WTC11 (cell line): ENCODE measurements around the gene LTF. TPM values are rescaled to one million over a fixed set of nuclear protein-coding genes. Genes with fewer than 3 reads are reported as not detected.
"Not testable (repeated sequence)": the region's sequence is repeated elsewhere in the genome, so short reads cannot be mapped to it uniquely, and the experiment has no call there.

ENCODE experiments used
- ATAC-seq: fragments of 200-7000 bp; cut with Tn5 transposase; 2 replicates; pipeline ENCODE4 v1.10.0; 2021; ENCODE audit warnings: mild to moderate bottlenecking, moderate library complexity
- CTCF ChIA-PET: fragments of 300-600 bp; sonication (Branson Sonifier 250); formaldehyde crosslinking; loops from one replicate; lab custom pipeline; 2021; ENCODE audit warnings: antibody characterized with exemption; lab: Charles Lee
- POLR2A ChIA-PET: fragments of 350-600 bp; sonication (Branson Sonifier 250); formaldehyde crosslinking; loops from one replicate; lab custom pipeline; 2021; ENCODE audit warnings: antibody characterized with exemption; lab: Charles Lee
- DNase-seq: peaks from one replicate; pipeline ENCODE4 v3.0.0; 2021; ENCODE audit warnings: low spot score
- H3K27ac Mint-ChIP-seq: 2 replicates; pipeline ENCODE4 v1.8.0; 2021; ENCODE audit warnings: mixed read lengths
- H3K27me3 Mint-ChIP-seq: 2 replicates; pipeline ENCODE4 v1.8.0; 2021; ENCODE audit warnings: low read depth, mild to moderate bottlenecking, moderate library complexity, mixed read lengths
- H3K36me3 Mint-ChIP-seq: 2 replicates; pipeline ENCODE4 v1.8.0; 2021; ENCODE audit warnings: mixed read lengths
- H3K4me1 Mint-ChIP-seq: 2 replicates; pipeline ENCODE4 v1.8.0; 2022; ENCODE audit warnings: mixed read lengths
- H3K4me3 Mint-ChIP-seq: 2 replicates; pipeline ENCODE4 v1.8.0; 2021; ENCODE audit warnings: mild to moderate bottlenecking, moderate library complexity, mixed read lengths
- H3K9me3 Mint-ChIP-seq: 2 replicates; pipeline ENCODE4 v1.8.0; 2021; ENCODE audit warnings: mixed read lengths
- ESRRA ChIP-seq: sonication (generic); formaldehyde crosslinking; IDR thresholded peaks from 2 replicates; pipeline ENCODE4 v1.8.1; 2022; ENCODE audit warnings: mild to moderate bottlenecking, missing genetic modification reagents, borderline replicate concordance
- FOXP1 ChIP-seq: sonication (generic); formaldehyde crosslinking; IDR thresholded peaks from 2 replicates; pipeline ENCODE4 v1.8.0; 2022; ENCODE audit warnings: missing genetic modification reagents, mild to moderate bottlenecking, moderate library complexity, borderline replicate concordance
- IRF2 ChIP-seq: sonication (generic); formaldehyde crosslinking; IDR thresholded peaks from 2 replicates; pipeline ENCODE4 v1.8.0; 2022; ENCODE audit warnings: low read depth, missing genetic modification reagents, borderline replicate concordance
- NFE2L1 ChIP-seq: sonication (generic); formaldehyde crosslinking; IDR thresholded peaks from 2 replicates; pipeline ENCODE4 v1.8.1; 2023; ENCODE audit warnings: missing genetic modification reagents
- PREB ChIP-seq: sonication (generic); formaldehyde crosslinking; IDR thresholded peaks from 2 replicates; pipeline ENCODE4 v1.8.1; 2022; ENCODE audit warnings: mild to moderate bottlenecking, missing genetic modification reagents, moderate library complexity, borderline replicate concordance
- RELA ChIP-seq: sonication (generic); formaldehyde crosslinking; IDR thresholded peaks from 2 replicates; pipeline ENCODE4 v1.8.1; 2022; ENCODE audit warnings: missing genetic modification reagents, mild to moderate bottlenecking, borderline replicate concordance
- RORB ChIP-seq: fragments of 250-450 bp; sonication (Bioruptor Pico); IDR thresholded peaks from 2 replicates; pipeline ENCODE4 v1.9.0; 2021; ENCODE audit warnings: mild to moderate bottlenecking
- SOX15 ChIP-seq: fragments of 250-450 bp; sonication (Bioruptor Pico); IDR thresholded peaks from 2 replicates; pipeline ENCODE4 v1.9.0; 2021; ENCODE audit warnings: mild to moderate bottlenecking
- TEAD4 ChIP-seq: sonication (generic); formaldehyde crosslinking; IDR thresholded peaks from 2 replicates; pipeline ENCODE4 v1.8.0; 2022; ENCODE audit warnings: mild to moderate bottlenecking, missing genetic modification reagents
- ZBTB43 ChIP-seq: sonication (generic); formaldehyde crosslinking; IDR thresholded peaks from 2 replicates; pipeline ENCODE4 v1.8.1; 2023; ENCODE audit warnings: mild to moderate bottlenecking, missing genetic modification reagents
- ZNF138 ChIP-seq: sonication (generic); formaldehyde crosslinking; conservative IDR thresholded peaks from 2 replicates; pipeline ENCODE4 v1.8.1; 2022; ENCODE audit warnings: mild to moderate bottlenecking, moderate library complexity, missing genetic modification reagents
- total RNA-seq: library from RNA; stranded (reverse); gene quantifications from 3 replicates; pipeline ENCODE4 v1.2.3, GENCODE V29; 2021
- TF ChIP-seq, protein P1 (sequence below): fragments of 250-450 bp; sonication (Bioruptor Pico); conservative IDR thresholded peaks from 2 replicates; pipeline ENCODE4 v1.9.0; 2021; ENCODE audit warnings: mild to moderate bottlenecking
- TF ChIP-seq, protein P2 (sequence below): sonication (generic); formaldehyde crosslinking; IDR thresholded peaks from 2 replicates; pipeline ENCODE4 v1.8.1; 2022; ENCODE audit warnings: low read depth, mild to moderate bottlenecking, moderate library complexity, missing genetic modification reagents, borderline replicate concordance
- TF ChIP-seq, protein P3 (sequence below): sonication (generic); formaldehyde crosslinking; IDR thresholded peaks from 2 replicates; pipeline ENCODE4 v1.8.1; 2023; ENCODE audit warnings: mild to moderate bottlenecking, missing genetic modification reagents
- TF ChIP-seq, protein P4 (sequence below): sonication (generic); formaldehyde crosslinking; IDR thresholded peaks from 2 replicates; pipeline ENCODE4 v1.8.0; 2023; ENCODE audit warnings: mild to moderate bottlenecking, missing genetic modification reagents

LTF gene
- total RNA-seq, 1 experiment from 2014 or later = 0.22 TPM

- TF ChIP-seq, protein P1, sequence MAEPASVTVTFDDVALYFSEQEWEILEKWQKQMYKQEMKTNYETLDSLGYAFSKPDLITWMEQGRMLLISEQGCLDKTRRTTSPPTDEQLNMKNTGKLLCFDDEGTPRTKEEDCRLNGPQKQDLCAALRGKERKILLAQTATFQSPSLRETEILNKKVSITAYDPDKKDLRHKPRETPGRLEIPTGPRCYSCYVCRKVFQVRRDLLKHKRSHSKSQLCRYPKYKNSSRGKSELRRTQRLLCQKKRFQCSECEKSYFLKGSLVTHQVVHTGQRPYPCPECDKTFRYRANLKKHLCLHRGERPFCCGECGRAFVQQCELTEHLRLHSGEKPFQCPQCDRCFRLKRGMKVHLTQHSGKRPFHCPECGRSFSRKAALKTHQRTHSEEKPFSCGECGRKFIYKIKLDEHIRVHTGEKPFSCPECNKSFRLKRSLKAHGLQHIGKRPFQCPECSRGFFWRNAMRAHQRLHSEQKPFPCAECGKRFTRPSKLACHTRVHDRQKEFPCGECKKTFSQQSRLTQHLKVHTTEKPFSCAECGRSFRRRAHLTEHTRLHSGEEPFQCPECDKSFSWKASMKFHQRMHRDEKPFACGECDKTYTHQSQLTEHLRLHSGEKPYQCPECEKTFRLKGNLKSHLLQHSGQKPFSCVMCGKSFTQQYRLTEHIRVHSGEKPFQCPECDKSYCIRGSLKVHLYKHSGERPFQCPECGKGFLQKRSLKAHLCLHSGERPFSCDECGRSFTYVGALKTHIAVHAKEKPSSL (CRISPR knock-in tag) = no peak
- no peak for TF ChIP-seq IRF2
- TF ChIP-seq, all 79 proteins: peak for 0
Measured at GRCh38 chr3:46495901-46496456, 31.3 kb upstream of the LTF start (continued).

- not testable (repeated sequence) for H3K4me3 Mint-ChIP-seq, H3K27ac Mint-ChIP-seq
Measured at GRCh38 chr3:46494491-46494890, 29.8 kb upstream of the LTF start.

GRCh38 chr3:46492890-46493547 is 28.3 kb upstream of the LTF start:
- peaks cover 44% of the 10 kb centered on the region for H3K4me1 Mint-ChIP-seq
- ATAC-seq = no peak
- no peak overlapping the region for H3K4me3 Mint-ChIP-seq
- no peak overlapping the region for H3K27ac Mint-ChIP-seq
- H3K36me3 Mint-ChIP-seq = peaks cover 16% of the 10 kb centered on the region
- no peak for DNase-seq
- ChIA-PET POLR2A (no interaction called here), CTCF (interaction anchor here (0.7 to 1.0 kb wide), 3 partner anchors 57 to 186 kb away, joined by 3 read pairs; no protein-coding TSS in a partner anchor)
- H3K9me3 Mint-ChIP-seq = peaks cover 15% of the 10 kb centered on the region
- TF ChIP-seq SOX15 (CRISPR knock-in tag) (no peak), ESRRA (no peak), FOXP1 (CRISPR knock-in tag) (no peak), ZBTB43 (CRISPR knock-in tag) (no peak)
- TF ChIP-seq, protein P2, sequence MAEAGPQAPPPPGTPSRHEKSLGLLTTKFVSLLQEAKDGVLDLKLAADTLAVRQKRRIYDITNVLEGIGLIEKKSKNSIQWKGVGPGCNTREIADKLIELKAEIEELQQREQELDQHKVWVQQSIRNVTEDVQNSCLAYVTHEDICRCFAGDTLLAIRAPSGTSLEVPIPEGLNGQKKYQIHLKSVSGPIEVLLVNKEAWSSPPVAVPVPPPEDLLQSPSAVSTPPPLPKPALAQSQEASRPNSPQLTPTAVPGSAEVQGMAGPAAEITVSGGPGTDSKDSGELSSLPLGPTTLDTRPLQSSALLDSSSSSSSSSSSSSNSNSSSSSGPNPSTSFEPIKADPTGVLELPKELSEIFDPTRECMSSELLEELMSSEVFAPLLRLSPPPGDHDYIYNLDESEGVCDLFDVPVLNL (CRISPR knock-in tag) = no peak
- TF ChIP-seq, protein P3, sequence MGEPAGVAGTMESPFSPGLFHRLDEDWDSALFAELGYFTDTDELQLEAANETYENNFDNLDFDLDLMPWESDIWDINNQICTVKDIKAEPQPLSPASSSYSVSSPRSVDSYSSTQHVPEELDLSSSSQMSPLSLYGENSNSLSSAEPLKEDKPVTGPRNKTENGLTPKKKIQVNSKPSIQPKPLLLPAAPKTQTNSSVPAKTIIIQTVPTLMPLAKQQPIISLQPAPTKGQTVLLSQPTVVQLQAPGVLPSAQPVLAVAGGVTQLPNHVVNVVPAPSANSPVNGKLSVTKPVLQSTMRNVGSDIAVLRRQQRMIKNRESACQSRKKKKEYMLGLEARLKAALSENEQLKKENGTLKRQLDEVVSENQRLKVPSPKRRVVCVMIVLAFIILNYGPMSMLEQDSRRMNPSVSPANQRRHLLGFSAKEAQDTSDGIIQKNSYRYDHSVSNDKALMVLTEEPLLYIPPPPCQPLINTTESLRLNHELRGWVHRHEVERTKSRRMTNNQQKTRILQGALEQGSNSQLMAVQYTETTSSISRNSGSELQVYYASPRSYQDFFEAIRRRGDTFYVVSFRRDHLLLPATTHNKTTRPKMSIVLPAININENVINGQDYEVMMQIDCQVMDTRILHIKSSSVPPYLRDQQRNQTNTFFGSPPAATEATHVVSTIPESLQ = no peak
- H3K27me3 Mint-ChIP-seq = peaks cover 15% of the 10 kb centered on the region

More at GRCh38 chr3:46494491-46494890, 29.8 kb upstream of the LTF start:
- peaks cover 17% of the 10 kb centered on the region for H3K27me3 Mint-ChIP-seq
- POLR2A ChIA-PET, ATAC-seq, DNase-seq, CTCF ChIA-PET: not testable (repeated sequence)
- H3K36me3 Mint-ChIP-seq = peaks cover 16% of the 10 kb centered on the region
- H3K4me1 Mint-ChIP-seq = peaks cover 37% of the 10 kb centered on the region
- H3K9me3 Mint-ChIP-seq = peaks cover 15% of the 10 kb centered on the region

GRCh38 chr3:46491089-46492070 is 26.7 kb upstream of the LTF start:
- ChIA-PET POLR2A (no interaction called here), CTCF (interaction anchor here (0.9 to 4.0 kb wide), 2 partner anchors 68 to 227 kb away, joined by 3 to 99 read pairs; partner anchors contain the start of gene PRSS50)
- H3K36me3 Mint-ChIP-seq = peaks cover 16% of the 10 kb centered on the region
- H3K27ac Mint-ChIP-seq = 0 out of 2 replicates have a peak overlapping the region, but pooled peaks have one; percentile 0
- H3K27me3 Mint-ChIP-seq = peaks cover 10% of the 10 kb centered on the region
- ATAC-seq (no peak), DNase-seq (no peak)
- peaks cover 34% of the 10 kb centered on the region for H3K4me1 Mint-ChIP-seq
- no peak overlapping the region for H3K4me3 Mint-ChIP-seq
- H3K9me3 Mint-ChIP-seq = peaks cover 15% of the 10 kb centered on the region
- TF ChIP-seq, protein P4, sequence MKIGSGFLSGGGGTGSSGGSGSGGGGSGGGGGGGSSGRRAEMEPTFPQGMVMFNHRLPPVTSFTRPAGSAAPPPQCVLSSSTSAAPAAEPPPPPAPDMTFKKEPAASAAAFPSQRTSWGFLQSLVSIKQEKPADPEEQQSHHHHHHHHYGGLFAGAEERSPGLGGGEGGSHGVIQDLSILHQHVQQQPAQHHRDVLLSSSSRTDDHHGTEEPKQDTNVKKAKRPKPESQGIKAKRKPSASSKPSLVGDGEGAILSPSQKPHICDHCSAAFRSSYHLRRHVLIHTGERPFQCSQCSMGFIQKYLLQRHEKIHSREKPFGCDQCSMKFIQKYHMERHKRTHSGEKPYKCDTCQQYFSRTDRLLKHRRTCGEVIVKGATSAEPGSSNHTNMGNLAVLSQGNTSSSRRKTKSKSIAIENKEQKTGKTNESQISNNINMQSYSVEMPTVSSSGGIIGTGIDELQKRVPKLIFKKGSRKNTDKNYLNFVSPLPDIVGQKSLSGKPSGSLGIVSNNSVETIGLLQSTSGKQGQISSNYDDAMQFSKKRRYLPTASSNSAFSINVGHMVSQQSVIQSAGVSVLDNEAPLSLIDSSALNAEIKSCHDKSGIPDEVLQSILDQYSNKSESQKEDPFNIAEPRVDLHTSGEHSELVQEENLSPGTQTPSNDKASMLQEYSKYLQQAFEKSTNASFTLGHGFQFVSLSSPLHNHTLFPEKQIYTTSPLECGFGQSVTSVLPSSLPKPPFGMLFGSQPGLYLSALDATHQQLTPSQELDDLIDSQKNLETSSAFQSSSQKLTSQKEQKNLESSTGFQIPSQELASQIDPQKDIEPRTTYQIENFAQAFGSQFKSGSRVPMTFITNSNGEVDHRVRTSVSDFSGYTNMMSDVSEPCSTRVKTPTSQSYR (CRISPR knock-in tag) = no peak
- no peak for TF ChIP-seq RELA (CRISPR knock-in tag)
- TF ChIP-seq ZNF138 = no peak
- no peak for TF ChIP-seq PREB (CRISPR knock-in tag)
- TF ChIP-seq NFE2L1 (CRISPR knock-in tag) = no peak
- no peak for TF ChIP-seq TEAD4 (CRISPR knock-in tag)
- no peak for TF ChIP-seq RORB (CRISPR knock-in tag)
